HG03520 (cell line): Measurements from ENCODE around the gene CCT6A.
"Not testable (repeated sequence)": the region's sequence is repeated elsewhere in the genome, so short reads cannot be mapped to it uniquely, and the experiment has no call there.

Experiments used
- ATAC-seq: cut with Tn5 transposase; IDR thresholded peaks from one replicate; pipeline ENCODE4 v1.9.1; 2021; ENCODE audit warnings: mild to moderate bottlenecking, moderate library complexity; ENCODE audit not compliant: unreplicated experiment

Gene CCT6A

GRCh38 chr7:56051053-56051338, 569 bp upstream of the CCT6A start:
- ATAC-seq: no peak

GRCh38 chr7:56053379-56053778, 1.8 kb downstream of the CCT6A start:
- no peak for ATAC-seq

- ATAC-seq: no peak
These were observed 2.4 kb downstream of the CCT6A start for GRCh38 chr7:56053993-56054392.

GRCh38 chr7:56062382-56062781, 10.8 kb downstream of the CCT6A start:
- no peak for ATAC-seq

- no peak for ATAC-seq
These were observed 11.9 kb downstream of the CCT6A start for GRCh38 chr7:56063500-56063881.

GRCh38 chr7:56063882-56064625, 12.5 kb downstream of the CCT6A start, which contains the start of gene SUMF2:
Gene SUMF2, plus strand, starts transcription at chr7:56064286. Its CDS starts 26 bp downstream, at chr7:56064312.
- peak; percentile 82 for ATAC-seq

GRCh38 chr7:56066376-56066775, 14.8 kb downstream of the CCT6A start:
- ATAC-seq: not testable (repeated sequence)

GRCh38 chr7:56074371-56074791, 22.8 kb downstream of the CCT6A start:
- ATAC-seq: peak; percentile 88

GRCh38 chr7:56077681-56078080, 26.1 kb downstream of the CCT6A start:
- no peak for ATAC-seq

GRCh38 chr7:56078196-56078595, 26.6 kb downstream of the CCT6A start:
- ATAC-seq: no peak

GRCh38 chr7:56079450-56080185, 28.1 kb downstream of the CCT6A start:
- no peak for ATAC-seq

GRCh38 chr7:56080726-56081435, 29.3 kb downstream of the CCT6A start:
- not testable (repeated sequence) for ATAC-seq

- no peak for ATAC-seq
These were observed 30.2 kb downstream of the CCT6A start for GRCh38 chr7:56081626-56082340.

GRCh38 chr7:56083150-56083785, 31.7 kb downstream of the CCT6A start:
- no peak for ATAC-seq

GRCh38 chr7:56086761-56087160, 35.2 kb downstream of the CCT6A start:
- no peak for ATAC-seq

GRCh38 chr7:56087445-56087844, 35.9 kb downstream of the CCT6A start:
- ATAC-seq: no peak

GRCh38 chr7:56091591-56091990, 40.0 kb downstream of the CCT6A start:
- no peak for ATAC-seq

- ATAC-seq: not testable (repeated sequence)
These were observed 40.8 kb downstream of the CCT6A start for GRCh38 chr7:56092388-56092787.

GRCh38 chr7:56092789-56093531, 41.4 kb downstream of the CCT6A start, which contains the start of gene PHKG1:
Gene PHKG1, minus strand, starts transcription at chr7:56092952. Its CDS starts 4,011 bp downstream, at chr7:56088941.
- no peak for ATAC-seq

GRCh38 chr7:56097700-56098099, 46.1 kb downstream of the CCT6A start:
- ATAC-seq: no peak
